ENCODE data around the gene DCAF15. TPM values are rescaled to one million over a fixed set of nuclear protein-coding genes. Genes with fewer than 3 reads are reported as not detected.
A peak's percentile ranks its signal among the peaks of the same experiment; 100 is the strongest.

DCAF15 gene
- total RNA-seq, 4 donors from 2014 or later = 11.2 to 38.8 (median 18.0) TPM

- Histone ChIP-seq H3K27ac (peak overlapping the region; percentile 73 to 86 (median 80)), H3K4me3 (no peak overlapping the region), H3K27me3 (no peaks in the 10 kb centered on the region), H3K4me1 (peaks cover 10 to 15% of the 10 kb centered on the region in 2 donors), H3K36me3 (no peaks in the 10 kb centered on the region), H3K9me3 (no peaks in the 10 kb centered on the region)
- TF ChIP-seq CTCF (IDR thresholded peaks at IDR 0.05 in 4 of 5, conservative IDR thresholded peaks at IDR 0.05 in 1 of 5) (no peak), POLR2A (IDR thresholded peaks at IDR 0.05) (no peak)
- in situ Hi-C loops (cut with MboI; ENCODE audit: low sequenced_read_pairs in 4 of 4) = no loop called here
- intact Hi-C loops (cut with DNase I; ENCODE audit: low total_unique reads) = no loop called here
- ATAC-seq = no peak
- DNase-seq = no peak
These were observed 43.8 kb downstream of the DCAF15 start for GRCh38 chr19:13995878-13996765.

GRCh38 chr19:13996928-13997630 is 44.8 kb downstream of the DCAF15 start:
- no peak for TF ChIP-seq CTCF (IDR thresholded peaks at IDR 0.05 in 4 of 5, conservative IDR thresholded peaks at IDR 0.05 in 1 of 5)
- no peak for TF ChIP-seq POLR2A (IDR thresholded peaks at IDR 0.05)
- H3K27ac ChIP-seq = peak overlapping the region; percentile 2 to 70 (median 38)
- no peak for ATAC-seq
- H3K9me3 ChIP-seq = no peaks in the 10 kb centered on the region
- no peak for DNase-seq
- H3K4me3 ChIP-seq = no peak overlapping the region
- H3K27me3 ChIP-seq = no peaks in the 10 kb centered on the region
- H3K4me1 ChIP-seq = peaks cover 13 to 22% of the 10 kb centered on the region in 2 donors
- in situ Hi-C loops (cut with MboI; ENCODE audit: low sequenced_read_pairs in 4 of 4) (no loop called here), intact Hi-C loops (cut with DNase I; ENCODE audit: low total_unique reads) (no loop called here)
- H3K36me3 ChIP-seq = no peaks in the 10 kb centered on the region

- H3K27me3 ChIP-seq = no peaks in the 10 kb centered on the region
- no peaks in the 10 kb centered on the region for H3K9me3 ChIP-seq
- in situ Hi-C loops (cut with MboI; ENCODE audit: low sequenced_read_pairs in 4 of 4) (no loop called here), intact Hi-C loops (cut with DNase I; ENCODE audit: low total_unique reads) (no loop called here)
- DNase-seq (no peak), ATAC-seq (no peak)
- no peaks in the 10 kb centered on the region for H3K36me3 ChIP-seq
- no peak overlapping the region for H3K4me3 ChIP-seq
- TF ChIP-seq POLR2A (IDR thresholded peaks at IDR 0.05) (no peak), CTCF (IDR thresholded peaks at IDR 0.05 in 4 of 5, conservative IDR thresholded peaks at IDR 0.05 in 1 of 5) (no peak)
- H3K4me1 ChIP-seq = peaks cover 19 to 28% of the 10 kb centered on the region in 2 donors
- peak overlapping the region; percentile 2 to 70 (median 38) for H3K27ac ChIP-seq
These were observed 45.3 kb downstream of the DCAF15 start for GRCh38 chr19:13997631-13997962.

- peak overlapping the region in 1 of 4 donors; percentile 70 for H3K27ac ChIP-seq
- intact Hi-C loops (cut with DNase I; ENCODE audit: low total_unique reads) = no loop called here
- peaks cover 27 to 36% of the 10 kb centered on the region in 2 donors for H3K4me1 ChIP-seq
- ATAC-seq = no peak
- DNase-seq = no peak
- H3K27me3 ChIP-seq = no peaks in the 10 kb centered on the region
- in situ Hi-C loops (cut with MboI; ENCODE audit: low sequenced_read_pairs in 4 of 4) = no loop called here
- no peak for TF ChIP-seq CTCF (IDR thresholded peaks at IDR 0.05 in 4 of 5, conservative IDR thresholded peaks at IDR 0.05 in 1 of 5)
- TF ChIP-seq POLR2A (IDR thresholded peaks at IDR 0.05) = no peak
- no peak overlapping the region for H3K4me3 ChIP-seq
- no peaks in the 10 kb centered on the region for H3K9me3 ChIP-seq
- H3K36me3 ChIP-seq = no peaks in the 10 kb centered on the region
These were observed 46.1 kb downstream of the DCAF15 start for GRCh38 chr19:13998426-13998825.
